Measurements from ENCODE around the gene MAOA. TPM values are rescaled to one million over a fixed set of nuclear protein-coding genes. Genes with fewer than 3 reads are reported as not detected.

The MAOA gene
- total and polyA plus RNA-seq, 2 donors (not counting 3 experiments of a cell fraction or from before 2014, with no cell fraction given) = 12.6 to 23.5 TPM

DNA sequence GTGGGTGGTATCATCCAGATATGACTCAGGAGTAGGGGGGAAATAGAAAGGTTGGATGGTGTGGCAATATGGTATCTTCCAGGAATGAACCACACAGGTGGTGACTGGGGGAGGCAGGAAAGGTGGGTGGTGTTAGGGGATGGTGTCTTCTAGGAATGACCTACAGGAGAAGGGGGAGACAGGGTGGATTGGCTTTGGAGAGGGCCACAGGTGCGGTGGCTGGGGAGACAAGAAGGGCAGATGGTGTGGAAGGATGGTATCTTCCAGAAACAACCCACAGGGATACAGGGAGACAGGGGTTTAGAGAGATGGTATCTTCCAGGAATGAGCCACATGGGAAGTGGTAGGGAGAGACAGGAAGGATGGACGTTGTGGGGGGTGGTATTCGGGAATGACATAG lies 64.0 kb downstream of the MAOA start:
- H3K9me3 ChIP-seq (replicated peaks; ENCODE audit: control insufficient read depth, insufficient read depth, low read length) = no peaks in the 10 kb centered on the region
- DNase-seq (ENCODE audit: low read depth, low spot score) (no peak), FAIRE-seq (no peak)
- H3K4me2 ChIP-seq (ENCODE audit: insufficient read depth, low read length) = no peak overlapping the region
- H3K79me2 ChIP-seq (ENCODE audit: control insufficient read depth, insufficient read depth, low read length) = no peaks in the 10 kb centered on the region
- no TSS peak for BruUV-seq (replicated peaks)
- no peaks in the 10 kb centered on the region for H4K20me1 ChIP-seq (replicated peaks; ENCODE audit: control insufficient read depth, extremely low read depth, insufficient read depth, low read length)
- H3K27ac ChIP-seq (ENCODE audit: insufficient read depth, low read depth, low read length) = no peak overlapping the region
- no peak overlapping the region for H3K9ac ChIP-seq (replicated peaks; ENCODE audit: extremely low read depth, insufficient read depth, low read length)
- no peaks in the 10 kb centered on the region for H3K9me1 ChIP-seq (replicated peaks; ENCODE audit: control insufficient read depth, extremely low read depth, insufficient read depth, low read length)
- H3K4me3 ChIP-seq (replicated peaks in 1 of 3; ENCODE audit: insufficient read depth in 1 of 3, low read depth in 1 of 3, low read length in 3 of 3) = no peak overlapping the region
- no peak for TF ChIP-seq GATA2 (IDR thresholded peaks at IDR 0.05; ENCODE audit: insufficient read depth, insufficient read length, low read depth, low read length)
- TF ChIP-seq EZH2 (IDR thresholded peaks at IDR 0.05; ENCODE audit: borderline replicate concordance, low read depth, low read length, severe bottlenecking) = no peak
- TF ChIP-seq MYC (IDR thresholded peaks at IDR 0.05; ENCODE audit: low read depth, low read length) = no peak
- no peak for TF ChIP-seq POLR2A (IDR thresholded peaks at IDR 0.05; ENCODE audit: low read depth, low read length)
- TF ChIP-seq, protein P1, sequence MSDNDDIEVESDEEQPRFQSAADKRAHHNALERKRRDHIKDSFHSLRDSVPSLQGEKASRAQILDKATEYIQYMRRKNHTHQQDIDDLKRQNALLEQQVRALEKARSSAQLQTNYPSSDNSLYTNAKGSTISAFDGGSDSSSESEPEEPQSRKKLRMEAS (IDR thresholded peaks at IDR 0.05; ENCODE audit: insufficient read depth, insufficient read length) = no peak
- no peak for TF ChIP-seq POLR2AphosphoS5 (IDR thresholded peaks at IDR 0.05; ENCODE audit: insufficient read depth, low read depth, low read length)
- no peak for TF ChIP-seq FOS (IDR thresholded peaks at IDR 0.05; ENCODE audit: borderline replicate concordance, insufficient read depth, low read length)
- TF ChIP-seq JUN (IDR thresholded peaks at IDR 0.05; ENCODE audit: borderline replicate concordance, insufficient read depth, insufficient read length, low read depth) = no peak
- TF ChIP-seq, protein P2, sequence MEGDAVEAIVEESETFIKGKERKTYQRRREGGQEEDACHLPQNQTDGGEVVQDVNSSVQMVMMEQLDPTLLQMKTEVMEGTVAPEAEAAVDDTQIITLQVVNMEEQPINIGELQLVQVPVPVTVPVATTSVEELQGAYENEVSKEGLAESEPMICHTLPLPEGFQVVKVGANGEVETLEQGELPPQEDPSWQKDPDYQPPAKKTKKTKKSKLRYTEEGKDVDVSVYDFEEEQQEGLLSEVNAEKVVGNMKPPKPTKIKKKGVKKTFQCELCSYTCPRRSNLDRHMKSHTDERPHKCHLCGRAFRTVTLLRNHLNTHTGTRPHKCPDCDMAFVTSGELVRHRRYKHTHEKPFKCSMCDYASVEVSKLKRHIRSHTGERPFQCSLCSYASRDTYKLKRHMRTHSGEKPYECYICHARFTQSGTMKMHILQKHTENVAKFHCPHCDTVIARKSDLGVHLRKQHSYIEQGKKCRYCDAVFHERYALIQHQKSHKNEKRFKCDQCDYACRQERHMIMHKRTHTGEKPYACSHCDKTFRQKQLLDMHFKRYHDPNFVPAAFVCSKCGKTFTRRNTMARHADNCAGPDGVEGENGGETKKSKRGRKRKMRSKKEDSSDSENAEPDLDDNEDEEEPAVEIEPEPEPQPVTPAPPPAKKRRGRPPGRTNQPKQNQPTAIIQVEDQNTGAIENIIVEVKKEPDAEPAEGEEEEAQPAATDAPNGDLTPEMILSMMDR (IDR thresholded peaks at IDR 0.05; ENCODE audit: extremely low read depth in 1 of 2, insufficient read depth in 1 of 2, low read depth in 1 of 2, low read length in 2 of 2) = no peak
- no peaks in the 10 kb centered on the region for H3K36me3 ChIP-seq (ENCODE audit: control insufficient read depth in 2 of 2, extremely low read depth in 1 of 2, insufficient read depth in 2 of 2, low read length in 2 of 2)
- CTCF ChIA-PET = no interaction called here
- intact Hi-C loops (cut with micrococcal nuclease) (no loop called here), dilution Hi-C loops (cut with MboI; ENCODE audit: extremely low pct_ligation_motif_present, low sequenced_read_pairs) (no loop called here)
- H2AFZ ChIP-seq (ENCODE audit: low read depth, low read length) = no peak overlapping the region
- H3K27me3 ChIP-seq (ENCODE audit: control insufficient read depth in 2 of 2, insufficient read depth in 2 of 2, low read length in 2 of 2) = no peaks in the 10 kb centered on the region
- H3K4me1 ChIP-seq (ENCODE audit: control insufficient read depth, extremely low read depth, insufficient read depth, low read length) = no peaks in the 10 kb centered on the region
- POLR2A ChIA-PET = no interaction called here
